HG03103 (cell line): Measurements from ENCODE around the gene TOP2A.
"Not testable (repeated sequence)": the region's sequence is repeated elsewhere in the genome, so short reads cannot be mapped to it uniquely, and the experiment has no call there.

Source experiments
- ATAC-seq: cut with Tn5 transposase; IDR thresholded peaks from one replicate; pipeline ENCODE4 v1.9.1; 2021; ENCODE audit warnings: low read depth; ENCODE audit not compliant: unreplicated experiment

TOP2A gene

DNA sequence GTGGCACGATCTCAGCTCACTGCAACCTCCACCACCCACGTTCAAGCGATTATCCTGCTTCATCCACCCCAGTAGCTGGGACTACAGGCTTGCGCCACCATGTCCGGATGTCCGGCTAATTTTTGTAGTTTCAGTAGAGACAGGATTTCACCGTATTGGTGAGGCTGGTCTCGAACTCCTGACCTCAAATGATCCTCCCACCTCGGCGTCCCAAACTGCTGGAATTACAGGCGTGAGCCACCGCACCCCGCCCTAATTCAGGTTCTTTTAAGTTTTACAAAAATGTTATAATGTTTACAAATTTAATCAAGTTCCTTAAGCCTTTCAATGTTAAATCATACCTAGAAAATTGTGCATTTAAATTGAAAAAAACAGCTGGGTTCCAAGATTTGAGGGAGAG is 39.9 kb downstream of the TOP2A start:
- ATAC-seq: no peak

GRCh38 chr17:40376541-40376940 is 41.2 kb downstream of the TOP2A start:
- not testable (repeated sequence) for ATAC-seq

- not testable (repeated sequence) for ATAC-seq
Observed at GRCh38 chr17:40375786-40376185, 41.9 kb downstream of the TOP2A start.

- no peak for ATAC-seq
Observed at GRCh38 chr17:40374821-40375498, 42.7 kb downstream of the TOP2A start.

GRCh38 chr17:40373999-40374398 is 43.7 kb downstream of the TOP2A start:
- no peak for ATAC-seq

DNA sequence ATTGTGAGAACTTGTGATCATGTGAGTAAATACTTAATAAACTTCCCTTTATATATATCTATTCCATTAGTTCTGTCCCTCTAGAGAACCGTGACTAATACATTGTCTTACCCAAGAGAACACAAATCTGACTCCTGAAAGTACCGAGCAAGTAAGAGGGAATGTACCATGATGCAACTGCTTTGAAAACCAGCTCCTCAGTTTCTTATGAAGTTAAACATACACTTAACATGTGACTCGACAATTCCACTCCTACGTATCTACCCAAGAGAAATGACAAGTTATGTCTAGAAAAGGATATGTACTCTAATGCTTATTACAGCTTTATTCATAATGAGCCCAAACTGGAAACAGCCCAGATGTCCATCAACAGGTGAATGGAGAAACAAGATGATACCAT is 44.4 kb downstream of the TOP2A start:
- ATAC-seq: no peak

DNA sequence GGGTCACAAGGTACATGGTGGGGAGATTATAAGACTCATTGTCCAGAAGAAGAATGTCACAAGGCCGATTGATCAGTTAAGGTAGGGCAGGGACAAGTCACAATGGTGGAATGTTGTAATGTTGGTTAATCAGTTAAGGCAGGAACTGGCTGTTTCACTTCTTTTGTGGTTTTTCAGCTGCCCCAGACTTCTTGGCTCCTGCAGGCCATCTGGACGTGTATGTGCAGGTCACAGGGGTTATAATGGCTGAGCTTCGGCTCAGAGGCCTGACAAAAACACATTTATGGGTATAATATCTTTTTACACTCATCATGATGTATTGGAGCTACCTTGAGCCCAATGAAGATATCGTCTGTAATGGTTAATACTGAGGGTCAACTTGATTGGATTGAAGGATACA is 45.1 kb downstream of the TOP2A start:
- ATAC-seq: not testable (repeated sequence)

DNA sequence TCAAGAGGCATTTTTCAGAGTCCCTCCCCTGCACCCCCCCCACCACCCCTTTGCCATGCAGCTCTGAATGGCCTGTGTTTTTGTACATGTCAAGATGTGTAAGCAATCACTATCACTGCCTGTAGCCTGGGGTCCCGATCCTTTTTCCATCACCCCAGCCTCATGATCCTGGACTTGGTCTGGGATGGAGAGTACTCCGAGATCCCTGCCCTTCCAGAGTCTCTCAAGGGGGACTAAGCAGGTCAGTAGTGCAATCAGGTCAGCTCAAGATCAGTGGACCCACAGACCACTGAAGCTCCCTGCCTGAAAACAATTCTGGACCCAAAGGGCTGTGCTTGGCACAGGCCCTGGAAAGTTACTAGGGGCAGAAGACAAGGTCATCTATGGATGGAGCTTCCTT is 45.7 kb downstream of the TOP2A start:
- no peak for ATAC-seq

GRCh38 chr17:40371261-40371929 is 46.3 kb downstream of the TOP2A start:
- no peak for ATAC-seq

DNA sequence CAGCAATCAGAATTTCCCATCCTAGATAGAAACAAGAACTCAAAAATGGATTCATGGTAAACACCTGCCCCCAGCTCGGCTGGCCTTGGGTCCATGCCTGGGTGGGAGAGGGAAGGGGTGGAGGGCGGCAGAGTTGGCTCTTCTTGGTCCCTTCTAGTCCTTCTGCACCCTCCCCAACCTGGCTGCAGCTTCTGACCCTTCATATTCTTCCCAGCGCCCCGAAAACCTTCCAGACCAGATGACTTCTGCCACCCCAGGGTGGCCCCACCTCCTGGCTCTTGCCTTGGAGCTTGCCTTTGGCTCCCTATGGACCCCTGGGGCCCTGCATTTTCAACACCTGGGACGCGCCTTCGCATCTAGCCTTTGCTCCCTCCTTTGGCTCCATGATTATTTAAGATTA is 47.8 kb downstream of the TOP2A start:
- ATAC-seq: no peak

- ATAC-seq: not testable (repeated sequence)
Observed at GRCh38 chr17:40367728-40368127, 50.0 kb downstream of the TOP2A start.

DNA sequence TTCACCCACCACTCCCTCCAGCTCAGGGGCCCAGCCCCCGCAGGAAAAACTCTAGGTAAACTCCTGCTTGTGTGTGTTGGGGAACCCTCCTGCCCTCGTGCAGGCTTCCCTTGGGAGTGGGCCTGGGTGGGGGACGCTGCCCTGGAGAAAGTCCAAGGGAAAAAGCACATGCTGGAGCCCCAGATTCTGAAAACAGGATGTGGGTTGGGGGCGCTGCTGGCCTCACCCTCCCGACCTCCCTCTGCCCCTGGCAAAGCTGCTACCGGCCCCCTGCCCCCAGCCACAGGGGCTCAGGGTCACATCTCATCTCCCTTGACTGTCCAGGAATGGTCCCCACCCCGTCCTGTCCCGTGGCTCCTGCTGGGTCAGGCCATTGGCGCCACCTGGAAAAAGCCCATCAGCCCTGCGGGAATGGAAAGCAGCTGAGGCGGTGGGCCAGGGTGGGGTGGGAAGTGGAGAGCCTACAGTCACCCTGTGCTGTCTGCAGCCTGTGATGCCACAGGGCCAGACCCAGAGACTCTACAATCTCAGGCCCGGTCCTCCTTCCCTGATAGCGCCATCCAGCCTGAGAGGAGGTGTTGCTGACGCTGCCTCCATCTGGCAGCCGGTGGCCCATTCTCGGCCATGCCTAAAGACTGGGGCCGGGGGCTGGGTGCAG is 50.7 kb downstream of the TOP2A start:
- ATAC-seq: no peak

DNA sequence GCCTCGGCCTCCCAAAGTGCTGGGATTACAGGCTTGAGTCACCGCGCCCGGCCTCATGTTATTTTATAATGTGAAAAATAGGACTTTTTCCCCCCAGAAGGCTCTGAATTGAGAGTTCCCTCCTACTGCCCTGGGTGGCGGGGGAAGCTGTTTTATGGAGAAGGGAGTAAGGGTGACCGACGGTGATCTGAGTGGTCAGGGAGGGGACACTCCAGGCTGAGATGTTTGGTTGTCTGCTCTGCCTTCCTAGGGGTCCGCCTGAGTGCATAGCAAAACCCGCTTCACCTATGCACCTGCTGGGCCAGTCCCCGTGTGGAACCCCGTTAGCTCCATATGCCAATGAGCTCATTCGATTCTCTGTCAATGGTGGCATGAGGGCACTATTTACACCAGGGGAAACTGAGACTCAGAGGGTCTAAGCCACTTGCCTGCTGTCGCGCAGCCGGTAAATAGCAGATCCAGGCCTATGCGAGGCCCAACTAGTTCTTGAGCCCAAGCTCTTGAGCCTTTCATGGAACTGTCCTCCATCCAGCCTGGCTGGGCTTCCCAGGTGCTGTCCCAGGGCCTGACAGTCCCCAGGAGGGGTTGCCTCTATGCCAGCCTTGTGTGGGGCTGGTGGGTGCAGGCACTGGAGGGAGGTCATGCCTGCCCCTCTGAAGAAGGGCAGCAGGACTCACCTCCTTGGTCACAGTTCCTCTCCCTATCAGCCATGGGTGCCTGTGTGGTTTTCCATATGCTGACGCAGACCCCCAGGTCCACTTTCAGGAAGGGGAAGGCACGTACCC is 51.4 kb downstream of the TOP2A start:
- ATAC-seq: no peak

- ATAC-seq: no peak
Observed at GRCh38 chr17:40364906-40365305, 52.8 kb downstream of the TOP2A start.

GRCh38 chr17:40364121-40364861 is 53.4 kb downstream of the TOP2A start, which contains the start of gene GJD3:
TSS of gene GJD3 (minus strand) at chr17:40364737. CDS start at chr17:40363815, 922 bp downstream.
- ATAC-seq: no peak

GRCh38 chr17:40363111-40363827 is 54.4 kb downstream of the TOP2A start:
- ATAC-seq: no peak

DNA sequence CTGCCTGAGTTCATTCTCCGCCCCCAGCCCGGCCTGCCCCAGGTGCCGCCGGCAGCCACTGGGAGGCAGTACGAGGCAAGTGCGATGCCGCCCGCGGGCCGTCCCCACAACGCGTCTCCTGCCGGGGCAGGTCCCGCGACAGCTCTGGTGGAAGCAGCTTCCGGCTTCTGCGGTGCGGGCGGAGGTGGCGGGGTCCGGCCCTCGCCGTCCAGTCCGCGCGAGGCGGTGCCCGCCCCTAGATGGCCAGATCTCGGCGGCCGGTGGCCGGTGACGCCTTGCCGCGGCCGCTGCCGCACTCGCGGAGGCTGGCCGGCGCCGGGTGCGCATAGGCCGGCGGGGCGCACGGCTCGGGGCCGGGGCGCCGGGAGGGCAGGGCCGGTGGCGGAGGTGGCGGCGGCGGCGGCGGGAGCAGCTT is 55.0 kb downstream of the TOP2A start:
- ATAC-seq: no peak

DNA sequence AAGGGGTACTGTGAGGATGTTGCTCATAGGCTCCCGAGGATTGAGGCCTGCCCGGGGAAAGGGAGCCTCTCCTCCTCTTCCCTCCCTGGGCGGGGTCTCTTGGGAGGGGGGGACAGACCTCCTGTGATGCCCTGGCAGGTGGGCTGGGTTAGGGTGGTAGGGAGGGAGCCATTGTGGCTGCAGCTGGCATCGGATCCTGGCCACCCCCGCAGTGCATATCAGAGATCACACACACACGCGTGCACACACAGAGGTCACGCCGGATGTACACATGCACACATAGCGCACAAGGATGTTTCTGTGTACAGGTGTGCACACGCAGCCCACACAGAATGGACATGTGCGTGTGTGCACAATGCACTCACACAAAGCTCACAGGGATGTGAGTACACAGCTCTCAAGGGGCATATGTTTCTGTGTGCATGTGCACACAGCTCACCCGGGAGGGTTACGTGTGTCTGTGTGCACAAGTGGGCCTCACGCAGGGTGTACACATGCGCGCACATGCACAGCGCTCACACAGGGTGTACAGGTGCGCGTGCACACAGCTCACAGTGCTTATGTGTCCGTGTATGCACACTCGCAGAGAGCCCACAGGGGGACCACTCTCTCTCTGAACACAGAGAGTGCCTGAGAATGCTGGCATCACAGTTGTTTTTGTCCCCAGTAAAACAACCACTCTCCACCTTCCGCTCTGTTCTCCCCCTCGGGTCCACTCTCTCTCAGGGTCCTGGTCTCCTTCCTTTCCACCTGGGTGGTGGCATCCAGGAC is 55.6 kb downstream of the TOP2A start:
- ATAC-seq: no peak
